WTC11 (cell line): ENCODE results near the gene ROCK1. TPM values are rescaled to one million over a fixed set of nuclear protein-coding genes. Genes with fewer than 3 reads are reported as not detected.

Experiments
- ATAC-seq: fragments of 200-7000 bp; cut with Tn5 transposase; 2 replicates; pipeline ENCODE4 v1.10.0; 2021; ENCODE audit warnings: mild to moderate bottlenecking, moderate library complexity
- CTCF ChIA-PET: fragments of 300-600 bp; sonication (Branson Sonifier 250); formaldehyde crosslinking; loops from one replicate; lab custom pipeline; 2021; ENCODE audit warnings: antibody characterized with exemption; lab: Charles Lee
- POLR2A ChIA-PET: fragments of 350-600 bp; sonication (Branson Sonifier 250); formaldehyde crosslinking; loops from one replicate; lab custom pipeline; 2021; ENCODE audit warnings: antibody characterized with exemption; lab: Charles Lee
- DNase-seq: peaks from one replicate; pipeline ENCODE4 v3.0.0; 2021; ENCODE audit warnings: low spot score
- H3K27ac Mint-ChIP-seq: 2 replicates; pipeline ENCODE4 v1.8.0; 2021; ENCODE audit warnings: mixed read lengths
- H3K27me3 Mint-ChIP-seq: 2 replicates; pipeline ENCODE4 v1.8.0; 2021; ENCODE audit warnings: low read depth, mild to moderate bottlenecking, moderate library complexity, mixed read lengths
- H3K36me3 Mint-ChIP-seq: 2 replicates; pipeline ENCODE4 v1.8.0; 2021; ENCODE audit warnings: mixed read lengths
- H3K4me1 Mint-ChIP-seq: 2 replicates; pipeline ENCODE4 v1.8.0; 2022; ENCODE audit warnings: mixed read lengths
- H3K4me3 Mint-ChIP-seq: 2 replicates; pipeline ENCODE4 v1.8.0; 2021; ENCODE audit warnings: mild to moderate bottlenecking, moderate library complexity, mixed read lengths
- H3K9me3 Mint-ChIP-seq: 2 replicates; pipeline ENCODE4 v1.8.0; 2021; ENCODE audit warnings: mixed read lengths
- ATF1 ChIP-seq: sonication (generic); formaldehyde crosslinking; IDR thresholded peaks from 2 replicates; pipeline ENCODE4 v1.8.1; 2023; ENCODE audit warnings: mild to moderate bottlenecking, moderate library complexity, missing genetic modification reagents
- EMX1 ChIP-seq: fragments of 250-450 bp; sonication (Bioruptor Pico); IDR thresholded peaks from 2 replicates; pipeline ENCODE4 v1.8.0; 2021; ENCODE audit warnings: mild to moderate bottlenecking
- ETV6 ChIP-seq: sonication (generic); formaldehyde crosslinking; IDR thresholded peaks from 2 replicates; pipeline ENCODE4 v1.8.1; 2022; ENCODE audit warnings: mild to moderate bottlenecking, missing genetic modification reagents
- FOXK1 ChIP-seq: sonication (generic); formaldehyde crosslinking; IDR thresholded peaks from 2 replicates; pipeline ENCODE4 v1.8.0; 2022; ENCODE audit warnings: mild to moderate bottlenecking, moderate library complexity, missing genetic modification reagents
- HMGA2 ChIP-seq: fragments of 250-450 bp; sonication (Bioruptor Pico); IDR thresholded peaks from 2 replicates; pipeline ENCODE4 v1.4.0; 2021; ENCODE audit warnings: mild to moderate bottlenecking, moderate library complexity
- IRF2 ChIP-seq: sonication (generic); formaldehyde crosslinking; IDR thresholded peaks from 2 replicates; pipeline ENCODE4 v1.8.0; 2022; ENCODE audit warnings: low read depth, missing genetic modification reagents, borderline replicate concordance
- SOX15 ChIP-seq: fragments of 250-450 bp; sonication (Bioruptor Pico); IDR thresholded peaks from 2 replicates; pipeline ENCODE4 v1.9.0; 2021; ENCODE audit warnings: mild to moderate bottlenecking
- TCF7 ChIP-seq: sonication (generic); formaldehyde crosslinking; IDR thresholded peaks from 2 replicates; pipeline ENCODE4 v1.8.0; 2022; ENCODE audit warnings: mild to moderate bottlenecking, low read depth, missing genetic modification reagents, moderate library complexity
- TEAD1 ChIP-seq: sonication (generic); formaldehyde crosslinking; IDR thresholded peaks from 2 replicates; pipeline ENCODE4 v1.8.0; 2022; ENCODE audit warnings: mild to moderate bottlenecking, missing genetic modification reagents
- USF2 ChIP-seq: sonication (generic); formaldehyde crosslinking; IDR thresholded peaks from 2 replicates; pipeline ENCODE4 v1.8.1; 2023; ENCODE audit warnings: mild to moderate bottlenecking, missing genetic modification reagents, moderate library complexity
- ZNF138 ChIP-seq: sonication (generic); formaldehyde crosslinking; conservative IDR thresholded peaks from 2 replicates; pipeline ENCODE4 v1.8.1; 2022; ENCODE audit warnings: mild to moderate bottlenecking, moderate library complexity, missing genetic modification reagents
- ZNF263 ChIP-seq: sonication (generic); formaldehyde crosslinking; IDR thresholded peaks from 2 replicates; pipeline ENCODE4 v1.8.1; 2022; ENCODE audit warnings: low read depth, mild to moderate bottlenecking, moderate library complexity, missing genetic modification reagents
- ZNF416 ChIP-seq: fragments of 250-450 bp; sonication (Bioruptor Pico); IDR thresholded peaks from 2 replicates; pipeline ENCODE4 v1.9.0; 2021; ENCODE audit warnings: mild to moderate bottlenecking, inconsistent platforms
- ZNF425 ChIP-seq: fragments of 250-450 bp; sonication (Bioruptor Pico); conservative IDR thresholded peaks from 2 replicates; pipeline ENCODE4 v1.9.0; 2021; ENCODE audit warnings: mild to moderate bottlenecking
- ZNF512 ChIP-seq: sonication (generic); formaldehyde crosslinking; IDR thresholded peaks from 2 replicates; pipeline ENCODE4 v1.8.1; 2022; ENCODE audit warnings: missing genetic modification reagents, borderline replicate concordance
- total RNA-seq: library from RNA; stranded (reverse); gene quantifications from 3 replicates; pipeline ENCODE4 v1.2.3, GENCODE V29; 2021
- TF ChIP-seq, protein P1 (sequence below): fragments of 250-450 bp; sonication (Bioruptor Pico); IDR thresholded peaks from 2 replicates; pipeline ENCODE4 v1.8.0; 2021; ENCODE audit warnings: mild to moderate bottlenecking
- TF ChIP-seq, protein P2 (sequence below): sonication (generic); formaldehyde crosslinking; IDR thresholded peaks from 2 replicates; pipeline ENCODE4 v1.8.1; 2022; ENCODE audit warnings: low read depth, mild to moderate bottlenecking, moderate library complexity, missing genetic modification reagents, borderline replicate concordance

Gene ROCK1
- total RNA-seq, 1 experiment from 2014 or later, result 42.2 TPM

GRCh38 chr18:20988726-20989125 is 122.9 kb downstream of the ROCK1 start:
- DNase-seq (no peak), ATAC-seq (no peak)
- ChIA-PET CTCF (interaction anchor here (0.7 kb wide), 1 partner anchor 17 kb away, joined by 3 read pairs; no protein-coding TSS in a partner anchor), POLR2A (no interaction called here)
- H3K27ac Mint-ChIP-seq, result no peak overlapping the region
- no peaks in the 10 kb centered on the region for H3K4me1 Mint-ChIP-seq
- H3K9me3 Mint-ChIP-seq, result no peaks in the 10 kb centered on the region
- TF ChIP-seq USF2 (CRISPR knock-in tag), result no peak
- no peak for TF ChIP-seq HMGA2 (CRISPR knock-in tag)
- no peak for TF ChIP-seq ZNF138
- TF ChIP-seq TEAD1 (CRISPR knock-in tag), result no peak
- TF ChIP-seq ZNF512 (CRISPR knock-in tag), result no peak
- no peak for TF ChIP-seq ZNF263
- TF ChIP-seq, protein P1, sequence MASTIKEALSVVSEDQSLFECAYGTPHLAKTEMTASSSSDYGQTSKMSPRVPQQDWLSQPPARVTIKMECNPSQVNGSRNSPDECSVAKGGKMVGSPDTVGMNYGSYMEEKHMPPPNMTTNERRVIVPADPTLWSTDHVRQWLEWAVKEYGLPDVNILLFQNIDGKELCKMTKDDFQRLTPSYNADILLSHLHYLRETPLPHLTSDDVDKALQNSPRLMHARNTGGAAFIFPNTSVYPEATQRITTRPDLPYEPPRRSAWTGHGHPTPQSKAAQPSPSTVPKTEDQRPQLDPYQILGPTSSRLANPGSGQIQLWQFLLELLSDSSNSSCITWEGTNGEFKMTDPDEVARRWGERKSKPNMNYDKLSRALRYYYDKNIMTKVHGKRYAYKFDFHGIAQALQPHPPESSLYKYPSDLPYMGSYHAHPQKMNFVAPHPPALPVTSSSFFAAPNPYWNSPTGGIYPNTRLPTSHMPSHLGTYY (CRISPR knock-in tag), result no peak
- no peak for TF ChIP-seq TCF7 (CRISPR knock-in tag)
- no peak for TF ChIP-seq ETV6 (CRISPR knock-in tag)
- no peak for TF ChIP-seq ZNF416
- no peak for TF ChIP-seq SOX15
- TF ChIP-seq FOXK1 (CRISPR knock-in tag), result no peak
- TF ChIP-seq ATF1 (CRISPR knock-in tag), result no peak
- TF ChIP-seq IRF2, result no peak
- TF ChIP-seq, protein P2, sequence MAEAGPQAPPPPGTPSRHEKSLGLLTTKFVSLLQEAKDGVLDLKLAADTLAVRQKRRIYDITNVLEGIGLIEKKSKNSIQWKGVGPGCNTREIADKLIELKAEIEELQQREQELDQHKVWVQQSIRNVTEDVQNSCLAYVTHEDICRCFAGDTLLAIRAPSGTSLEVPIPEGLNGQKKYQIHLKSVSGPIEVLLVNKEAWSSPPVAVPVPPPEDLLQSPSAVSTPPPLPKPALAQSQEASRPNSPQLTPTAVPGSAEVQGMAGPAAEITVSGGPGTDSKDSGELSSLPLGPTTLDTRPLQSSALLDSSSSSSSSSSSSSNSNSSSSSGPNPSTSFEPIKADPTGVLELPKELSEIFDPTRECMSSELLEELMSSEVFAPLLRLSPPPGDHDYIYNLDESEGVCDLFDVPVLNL, result no peak
- H3K36me3 Mint-ChIP-seq, result peaks cover 22% of the 10 kb centered on the region
- no peaks in the 10 kb centered on the region for H3K27me3 Mint-ChIP-seq
- H3K4me3 Mint-ChIP-seq, result no peak overlapping the region

- CTCF ChIA-PET, result no interaction called here
- H3K27ac Mint-ChIP-seq, result no peak overlapping the region
These were observed 136.5 kb downstream of the ROCK1 start for GRCh38 chr18:20975077-20975476.

More at GRCh38 chr18:20975077-20975476, 136.5 kb downstream of the ROCK1 start:
- H3K36me3 Mint-ChIP-seq, result peaks cover 18% of the 10 kb centered on the region
- POLR2A ChIA-PET, result no interaction called here
- DNase-seq (no peak), ATAC-seq (no peak)
- TF ChIP-seq ZNF425 (no peak), EMX1 (CRISPR knock-in tag) (no peak)
- H3K9me3 Mint-ChIP-seq, result no peaks in the 10 kb centered on the region
- no peaks in the 10 kb centered on the region for H3K4me1 Mint-ChIP-seq
- H3K27me3 Mint-ChIP-seq, result no peaks in the 10 kb centered on the region
- H3K4me3 Mint-ChIP-seq, result no peak overlapping the region
